ENCODE measurements around the gene COBLL1. TPM values are rescaled to one million over a fixed set of nuclear protein-coding genes. Genes with fewer than 3 reads are reported as not detected.

The COBLL1 gene
- total and polyA plus RNA-seq, 2 donors (not counting 1 experiment from before 2014, with no cell fraction given), result 10.1 to 11.9 TPM

GRCh38 chr2:164677271-164677670 lies 164.4 kb downstream of the COBLL1 start:
- Histone ChIP-seq H3K27ac (ENCODE audit: insufficient read depth, low read length) (no peak overlapping the region), H2AFZ (ENCODE audit: low read length) (no peak overlapping the region), H3K79me2 (ENCODE audit: control insufficient read depth, insufficient read depth, low read length) (no peaks in the 10 kb centered on the region), H4K20me1 (ENCODE audit: control insufficient read depth, extremely low read depth, insufficient read depth, low read length) (no peaks in the 10 kb centered on the region), H3K9ac (ENCODE audit: insufficient read depth, low read length) (no peak overlapping the region), H3K4me3 (replicated peaks in 1 of 4; ENCODE audit: control extremely low read depth in 1 of 4, insufficient read depth in 1 of 4, low read depth in 3 of 4, low read length in 4 of 4) (no peak overlapping the region), H3K4me1 (ENCODE audit: control insufficient read depth, extremely low read depth, insufficient read depth, low read length) (no peaks in the 10 kb centered on the region), H3K27me3 (ENCODE audit: control insufficient read depth, insufficient read depth, low read length) (no peaks in the 10 kb centered on the region), H3K9me3 (ENCODE audit: control insufficient read depth, insufficient read depth, low read depth, low read length) (no peaks in the 10 kb centered on the region), H3K36me3 (ENCODE audit: control insufficient read depth, insufficient read depth, low read length) (no peaks in the 10 kb centered on the region), H3K4me2 (ENCODE audit: extremely low read depth, insufficient read depth, low read length) (no peak overlapping the region)
- DNase-seq (ENCODE audit: low read depth in 2 of 2), result no peak
- no peak for TF ChIP-seq EZH2 (IDR thresholded peaks at IDR 0.05; ENCODE audit: low read length, missing control alignments)
- no peak for TF ChIP-seq CTCF (conservative IDR thresholded peaks at IDR 0.05 in 1 of 2, IDR thresholded peaks at IDR 0.05 in 1 of 2; ENCODE audit: low read depth in 1 of 2, low read length in 2 of 2)

GRCh38 chr2:164675687-164676086 lies 165.9 kb downstream of the COBLL1 start:
- no peak overlapping the region for H3K27ac ChIP-seq (ENCODE audit: insufficient read depth, low read length)
- H3K27me3 ChIP-seq (ENCODE audit: control insufficient read depth, insufficient read depth, low read length), result no peaks in the 10 kb centered on the region
- no peak overlapping the region for H3K9ac ChIP-seq (ENCODE audit: insufficient read depth, low read length)
- DNase-seq (ENCODE audit: low read depth in 2 of 2), result no peak
- no peaks in the 10 kb centered on the region for H3K4me1 ChIP-seq (ENCODE audit: control insufficient read depth, extremely low read depth, insufficient read depth, low read length)
- TF ChIP-seq CTCF (conservative IDR thresholded peaks at IDR 0.05 in 1 of 2, IDR thresholded peaks at IDR 0.05 in 1 of 2; ENCODE audit: low read depth in 1 of 2, low read length in 2 of 2), result no peak
- no peak for TF ChIP-seq EZH2 (IDR thresholded peaks at IDR 0.05; ENCODE audit: low read length, missing control alignments)
- no peak overlapping the region for H3K4me3 ChIP-seq (replicated peaks in 1 of 4; ENCODE audit: control extremely low read depth in 1 of 4, insufficient read depth in 1 of 4, low read depth in 3 of 4, low read length in 4 of 4)
- no peaks in the 10 kb centered on the region for H3K9me3 ChIP-seq (ENCODE audit: control insufficient read depth, insufficient read depth, low read depth, low read length)
- H3K79me2 ChIP-seq (ENCODE audit: control insufficient read depth, insufficient read depth, low read length), result no peaks in the 10 kb centered on the region
- no peaks in the 10 kb centered on the region for H3K36me3 ChIP-seq (ENCODE audit: control insufficient read depth, insufficient read depth, low read length)
- H4K20me1 ChIP-seq (ENCODE audit: control insufficient read depth, extremely low read depth, insufficient read depth, low read length), result no peaks in the 10 kb centered on the region
- no peak overlapping the region for H2AFZ ChIP-seq (ENCODE audit: low read length)
- H3K4me2 ChIP-seq (ENCODE audit: extremely low read depth, insufficient read depth, low read length), result no peak overlapping the region

GRCh38 chr2:164675027-164675426 lies 166.6 kb downstream of the COBLL1 start:
- no peak overlapping the region for H3K9ac ChIP-seq (ENCODE audit: insufficient read depth, low read length)
- no peaks in the 10 kb centered on the region for H3K4me1 ChIP-seq (ENCODE audit: control insufficient read depth, extremely low read depth, insufficient read depth, low read length)
- no peaks in the 10 kb centered on the region for H3K79me2 ChIP-seq (ENCODE audit: control insufficient read depth, insufficient read depth, low read length)
- H3K27ac ChIP-seq (ENCODE audit: insufficient read depth, low read length), result no peak overlapping the region
- no peaks in the 10 kb centered on the region for H3K36me3 ChIP-seq (ENCODE audit: control insufficient read depth, insufficient read depth, low read length)
- no peak for DNase-seq (ENCODE audit: low read depth in 2 of 2)
- no peak overlapping the region for H3K4me2 ChIP-seq (ENCODE audit: extremely low read depth, insufficient read depth, low read length)
- H3K27me3 ChIP-seq (ENCODE audit: control insufficient read depth, insufficient read depth, low read length), result no peaks in the 10 kb centered on the region
- H3K4me3 ChIP-seq (replicated peaks in 1 of 4; ENCODE audit: control extremely low read depth in 1 of 4, insufficient read depth in 1 of 4, low read depth in 3 of 4, low read length in 4 of 4), result no peak overlapping the region
- no peak for TF ChIP-seq CTCF (conservative IDR thresholded peaks at IDR 0.05 in 1 of 2, IDR thresholded peaks at IDR 0.05 in 1 of 2; ENCODE audit: low read depth in 1 of 2, low read length in 2 of 2)
- no peak for TF ChIP-seq EZH2 (IDR thresholded peaks at IDR 0.05; ENCODE audit: low read length, missing control alignments)
- H4K20me1 ChIP-seq (ENCODE audit: control insufficient read depth, extremely low read depth, insufficient read depth, low read length), result no peaks in the 10 kb centered on the region
- H3K9me3 ChIP-seq (ENCODE audit: control insufficient read depth, insufficient read depth, low read depth, low read length), result no peaks in the 10 kb centered on the region
- no peak overlapping the region for H2AFZ ChIP-seq (ENCODE audit: low read length)

All from fibroblast of lung (primary cell).